ES-I3 (cell line): ENCODE measurements around the gene DISC1.
"Not testable (repeated sequence)": the region's sequence is repeated elsewhere in the genome, so short reads cannot be mapped to it uniquely, and the experiment has no call there.

Experiments
- H3K36me3 ChIP-seq: 2 replicates; pipeline ENCODE4 v1.6.1; 2013; ENCODE audit warnings: mild to moderate bottlenecking, low read length, control low read depth, moderate library complexity; ENCODE audit not compliant: insufficient read depth
- H3K4me1 ChIP-seq: 2 replicates; pipeline ENCODE4 v1.6.1; 2013; ENCODE audit warnings: mild to moderate bottlenecking, control low read depth, low read length; ENCODE audit not compliant: insufficient read depth
- H3K9ac ChIP-seq: 2 replicates; pipeline ENCODE4 v1.6.1; 2013; ENCODE audit warnings: low read depth, mild to moderate bottlenecking, low read length, moderate library complexity
- H3K9me3 ChIP-seq: 2 replicates; pipeline ENCODE4 v1.6.1; 2013; ENCODE audit warnings: mild to moderate bottlenecking, low read length, moderate library complexity; ENCODE audit not compliant: control insufficient read depth, insufficient read depth

The DISC1 gene

GRCh38 chr1:231882333-231882732 lies 255.7 kb downstream of the DISC1 start:
- H3K4me1 ChIP-seq, result no peaks in the 10 kb centered on the region
- H3K9me3 ChIP-seq, result no peaks in the 10 kb centered on the region
- no peak overlapping the region for H3K9ac ChIP-seq
- H3K36me3 ChIP-seq, result no peaks in the 10 kb centered on the region

- Histone ChIP-seq H3K36me3 (no peaks in the 10 kb centered on the region), H3K9ac (no peak overlapping the region), H3K4me1 (no peaks in the 10 kb centered on the region), H3K9me3 (no peaks in the 10 kb centered on the region)
These were observed 256.2 kb downstream of the DISC1 start for GRCh38 chr1:231882790-231883189.

- Histone ChIP-seq H3K9ac (no peak overlapping the region), H3K9me3 (no peaks in the 10 kb centered on the region), H3K36me3 (no peaks in the 10 kb centered on the region), H3K4me1 (no peaks in the 10 kb centered on the region)
These were observed 256.8 kb downstream of the DISC1 start for GRCh38 chr1:231883382-231883781.

- H3K9me3 ChIP-seq, result no peaks in the 10 kb centered on the region
- H3K36me3 ChIP-seq, result no peaks in the 10 kb centered on the region
- no peak overlapping the region for H3K9ac ChIP-seq
- no peaks in the 10 kb centered on the region for H3K4me1 ChIP-seq
These were observed 258.7 kb downstream of the DISC1 start for GRCh38 chr1:231885209-231885854.

GRCh38 chr1:231887166-231887565 lies 260.6 kb downstream of the DISC1 start:
- Histone ChIP-seq H3K9ac (no peak overlapping the region), H3K4me1 (no peaks in the 10 kb centered on the region), H3K9me3 (no peaks in the 10 kb centered on the region), H3K36me3 (no peaks in the 10 kb centered on the region)

GRCh38 chr1:231887866-231888265 lies 261.3 kb downstream of the DISC1 start:
- H3K36me3 ChIP-seq, result no peaks in the 10 kb centered on the region
- no peak overlapping the region for H3K9ac ChIP-seq
- H3K9me3 ChIP-seq, result no peaks in the 10 kb centered on the region
- H3K4me1 ChIP-seq, result no peaks in the 10 kb centered on the region

- Histone ChIP-seq H3K36me3 (no peaks in the 10 kb centered on the region), H3K9ac (no peak overlapping the region), H3K9me3 (no peaks in the 10 kb centered on the region), H3K4me1 (no peaks in the 10 kb centered on the region)
These were observed 264.2 kb downstream of the DISC1 start for GRCh38 chr1:231890791-231891190.

GRCh38 chr1:231893400-231894102 lies 267.0 kb downstream of the DISC1 start:
- Histone ChIP-seq H3K4me1 (no peaks in the 10 kb centered on the region), H3K36me3 (no peaks in the 10 kb centered on the region), H3K9ac (no peak overlapping the region), H3K9me3 (no peaks in the 10 kb centered on the region)

- no peaks in the 10 kb centered on the region for H3K9me3 ChIP-seq
- H3K36me3 ChIP-seq, result no peaks in the 10 kb centered on the region
- 0 out of 2 replicates have a peak, but pooled peaks cover 3% of the 10 kb centered on the region for H3K4me1 ChIP-seq
- H3K9ac ChIP-seq, result no peak overlapping the region
These were observed 270.2 kb downstream of the DISC1 start for GRCh38 chr1:231896806-231897205.

- H3K36me3 ChIP-seq, result no peaks in the 10 kb centered on the region
- no peaks in the 10 kb centered on the region for H3K9me3 ChIP-seq
- H3K9ac ChIP-seq, result no peak overlapping the region
- H3K4me1 ChIP-seq, result 0 out of 2 replicates have a peak, but pooled peaks cover 3% of the 10 kb centered on the region
These were observed 272.5 kb downstream of the DISC1 start for GRCh38 chr1:231899046-231899445.

- 0 out of 2 replicates have a peak, but pooled peaks cover 3% of the 10 kb centered on the region for H3K4me1 ChIP-seq
- no peaks in the 10 kb centered on the region for H3K9me3 ChIP-seq
- no peak overlapping the region for H3K9ac ChIP-seq
- H3K36me3 ChIP-seq, result no peaks in the 10 kb centered on the region
These were observed 273.3 kb downstream of the DISC1 start for GRCh38 chr1:231899713-231900435.

- 0 out of 2 replicates have a peak, but pooled peaks cover 3% of the 10 kb centered on the region for H3K4me1 ChIP-seq
- no peaks in the 10 kb centered on the region for H3K36me3 ChIP-seq
- no peak overlapping the region for H3K9ac ChIP-seq
- H3K9me3 ChIP-seq, result no peaks in the 10 kb centered on the region
These were observed 277.0 kb downstream of the DISC1 start for GRCh38 chr1:231903586-231904081.

- H3K9ac ChIP-seq, H3K9me3 ChIP-seq, H3K36me3 ChIP-seq, H3K4me1 ChIP-seq: not testable (repeated sequence)
These were observed 280.7 kb downstream of the DISC1 start for GRCh38 chr1:231907310-231907709.

GRCh38 chr1:231913493-231913892 lies 286.9 kb downstream of the DISC1 start:
- H3K9me3 ChIP-seq, result no peaks in the 10 kb centered on the region
- peaks cover 9% of the 10 kb centered on the region for H3K4me1 ChIP-seq
- H3K9ac ChIP-seq, result no peak overlapping the region
- H3K36me3 ChIP-seq, result no peaks in the 10 kb centered on the region
